HCT116 (cell line): Measurements from ENCODE around the gene SPATA6. TPM values are rescaled to one million over a fixed set of nuclear protein-coding genes. Genes with fewer than 3 reads are reported as not detected.

Experiments used
- ATAC-seq: fragments of 200-7000 bp; cut with Tn5 transposase; 2 replicates; pipeline ENCODE4 v1.9.1; 2020; ENCODE audit warnings: mild to moderate bottlenecking, moderate library complexity
- BruUV-seq: library from RNA; stranded (reverse); fragments of 400-500 nt; replicated peaks from 2 replicates; lab custom pipeline; 2021; lab: Mats Ljungman, UMichigan
- CTCF ChIA-PET: fragments of 300-600 bp; sonication (Branson Sonifier 250); formaldehyde crosslinking; loops from one replicate; lab custom pipeline; 2021; ENCODE audit warnings: antibody characterized with exemption; lab: Charles Lee
- POLR2A ChIA-PET: fragments of 300-600, 350-600 bp; sonication (Branson Sonifier 250); formaldehyde crosslinking; loops from one replicate; lab custom pipeline; 2021; ENCODE audit warnings: antibody characterized with exemption; lab: Charles Lee
- RAD21 ChIA-PET, 2 experiments: fragments of 300-600 bp; sonication (Branson Sonifier 250); formaldehyde crosslinking; loops; one replicate each; lab custom pipeline; 2023; ENCODE audit warnings: low total read pairs in 2 of 2; ENCODE audit not compliant: uncharacterized antibody in 2 of 2, unreplicated experiment in 2 of 2, low non-redundant PET in 1 of 2; lab: Charles Lee
- DNase-seq: peaks from one replicate; pipeline ENCODE4 v3.0.0-alpha.2; 2010; ENCODE audit warnings: low read depth, low spot score
- H2AFZ ChIP-seq: fragments of 200-600 bp; shearing (Covaris generic), sonication (generic); 2 replicates; pipeline ENCODE4 v1.6.1; 2017; ENCODE audit warnings: low read depth, mixed run types, mixed read lengths, antibody characterized with exemption, low read length; ENCODE audit not compliant: poor library complexity, severe bottlenecking
- H3K27ac ChIP-seq: 2 replicates; pipeline ENCODE4 v1.5.1; 2012; ENCODE audit warnings: low read depth, low read length
- H3K27me3 ChIP-seq: fragments of 200-600 bp; sonication (generic); 2 replicates; pipeline ENCODE4 v1.6.1; 2016; ENCODE audit warnings: mixed run types, low read length, mixed read lengths; ENCODE audit not compliant: insufficient read depth
- H3K36me3 ChIP-seq, 2 experiments: fragments of 200-500 bp in 1 of 2; fragments of 200-600 bp in 1 of 2; sonication (Bioruptor generic) in 1 of 2; sonication (generic) in 1 of 2; 2 replicates each; pipeline versions ENCODE4 v1.5.1 to v1.6.1; 2014 to 2016; ENCODE audit warnings: low read length in 2 of 2, inconsistent platforms in 1 of 2, mixed read lengths in 1 of 2, mixed run types in 1 of 2; ENCODE audit not compliant: insufficient read depth in 2 of 2, control insufficient read depth in 1 of 2
- H3K4me1 ChIP-seq, 2 experiments: fragments of 200-600 bp in 1 of 2; sonication (generic) in 1 of 2; 2 replicates each; pipeline versions ENCODE4 v1.5.1 to v1.6.1; 2012 to 2017; ENCODE audit warnings: low read length in 2 of 2, inconsistent platforms in 1 of 2, mild to moderate bottlenecking in 1 of 2, mixed read lengths in 1 of 2, mixed run types in 1 of 2, moderate library complexity in 1 of 2; ENCODE audit not compliant: insufficient read depth in 2 of 2, control insufficient read depth in 1 of 2
- H3K4me2 ChIP-seq: fragments of 200-600 bp; sonication (generic); 2 replicates; pipeline ENCODE4 v1.6.1; 2017; ENCODE audit warnings: mixed run types, low read length, mixed read lengths
- H3K4me3 ChIP-seq, 2 experiments: fragments of 200-600 bp in 1 of 2; sonication (generic) in 1 of 2; replicated peaks in 1 of 2; 2 replicates each; pipeline ENCODE4 v1.5.1; 2011 to 2016; ENCODE audit warnings: low read length in 2 of 2, control low read depth in 1 of 2, low read depth in 1 of 2, mild to moderate bottlenecking in 1 of 2, mixed read lengths in 1 of 2, mixed run types in 1 of 2
- H3K79me2 ChIP-seq: fragments of 200-600 bp; sonication (generic); 2 replicates; pipeline ENCODE4 v1.6.1; 2017; ENCODE audit warnings: mild to moderate bottlenecking, mixed run types, low read length, moderate library complexity, mixed read lengths; ENCODE audit not compliant: insufficient read depth
- H3K9ac ChIP-seq: fragments of 200-600 bp; sonication (generic); 2 replicates; pipeline ENCODE4 v1.6.1; 2016; ENCODE audit warnings: low read length, mixed read lengths
- H3K9me2 ChIP-seq: fragments of 200-600 bp; sonication (generic), shearing (Covaris generic); 2 replicates; pipeline ENCODE4 v1.6.1; 2017; ENCODE audit warnings: mixed run types, mild to moderate bottlenecking, moderate library complexity; ENCODE audit not compliant: insufficient read depth
- H3K9me3 ChIP-seq, 2 experiments: fragments of 200-500 bp in 1 of 2; fragments of 200-600 bp in 1 of 2; sonication (Bioruptor generic) in 1 of 2; sonication (generic) in 1 of 2; 2 replicates each; pipeline ENCODE4 v1.6.1; 2014 to 2017; ENCODE audit warnings: low read length in 2 of 2, mixed read lengths in 2 of 2, inconsistent platforms in 1 of 2, low read depth in 1 of 2, mild to moderate bottlenecking in 1 of 2, mixed run types in 1 of 2, moderate library complexity in 1 of 2; ENCODE audit not compliant: control insufficient read depth in 1 of 2, insufficient read depth in 1 of 2
- H4K20me1 ChIP-seq: fragments of 200-600 bp; sonication (generic), shearing (Covaris generic); 2 replicates; pipeline ENCODE4 v1.6.1; 2017; ENCODE audit warnings: mixed run types, mild to moderate bottlenecking, moderate library complexity; ENCODE audit not compliant: insufficient read depth
- ATF3 ChIP-seq: IDR thresholded peaks from 2 replicates; pipeline ENCODE4 v1.6.1; 2012
- CBX3 ChIP-seq: IDR thresholded peaks from 2 replicates; pipeline ENCODE4 v1.6.1; 2012; ENCODE audit warnings: low read depth
- CEBPB ChIP-seq: IDR thresholded peaks from 2 replicates; pipeline ENCODE4 v1.6.1; 2012; ENCODE audit warnings: low read depth
- EGR1 ChIP-seq: IDR thresholded peaks from 2 replicates; pipeline ENCODE4 v1.6.1; 2012; ENCODE audit warnings: low read depth
- FOSL1 ChIP-seq: IDR thresholded peaks from 2 replicates; pipeline ENCODE4 v1.6.1; 2012; ENCODE audit warnings: low read depth
- JUND ChIP-seq: IDR thresholded peaks from 2 replicates; pipeline ENCODE4 v1.6.1; 2012
- MAX ChIP-seq: IDR thresholded peaks from 2 replicates; pipeline ENCODE4 v1.6.1; 2012
- POLR2A ChIP-seq: IDR thresholded peaks from 2 replicates; pipeline ENCODE4 v1.7.0; 2011; ENCODE audit warnings: borderline replicate concordance; ENCODE audit not compliant: insufficient read depth, insufficient read length; ENCODE audit errors: extremely low read depth
- SP1 ChIP-seq: IDR thresholded peaks from 2 replicates; pipeline ENCODE4 v1.6.1; 2012; ENCODE audit warnings: low read depth
- TCF7L2 ChIP-seq: IDR thresholded peaks from 2 replicates; pipeline ENCODE4 v1.7.0; 2011; ENCODE audit warnings: borderline replicate concordance, inconsistent platforms; ENCODE audit not compliant: insufficient read depth, insufficient read length; ENCODE audit errors: extremely low read depth
- YY1 ChIP-seq: IDR thresholded peaks from 2 replicates; pipeline ENCODE4 v1.6.1; 2011; ENCODE audit warnings: low read length, low read depth, moderate library complexity, mild to moderate bottlenecking; ENCODE audit not compliant: insufficient replicate concordance; ENCODE audit errors: extremely low read depth
- ZBTB33 ChIP-seq: IDR thresholded peaks from 2 replicates; pipeline ENCODE4 v1.6.1; 2011; ENCODE audit warnings: mild to moderate bottlenecking, low read length, moderate library complexity; ENCODE audit not compliant: insufficient replicate concordance; ENCODE audit errors: extremely low read depth
- ZFX ChIP-seq: fragments of 450-650 bp; IDR thresholded peaks from 2 replicates; pipeline ENCODE4 v1.6.1; 2017
- ZNF274 ChIP-seq: fragments of 200-500 bp; sonication (Bioruptor generic); IDR thresholded peaks from 2 replicates; pipeline ENCODE4 v1.6.1; 2014; ENCODE audit warnings: mild to moderate bottlenecking, low read depth, low read length, inconsistent platforms
- intact Hi-C: fragments of 100-400 bp; cut with micrococcal nuclease; formaldehyde crosslinking; loops from 2 replicates; pipeline ENCODE4 v1.10.0; 2022
- total RNA-seq: library from RNA; stranded (reverse); gene quantifications from one replicate; pipeline ENCODE4 v1.2.1, GENCODE V29; 2021; ENCODE audit not compliant: unreplicated experiment

SPATA6 gene
- total RNA-seq, 1 experiment from 2014 or later, result 8.6 TPM

GRCh38 chr1:48405400-48405799, 66.6 kb downstream of the SPATA6 start:
- H3K9ac ChIP-seq, result no peak overlapping the region
- POLR2A ChIA-PET, result no interaction called here
- H3K79me2 ChIP-seq, result no peaks in the 10 kb centered on the region
- DNase-seq, result no peak
- intact Hi-C loops, result no loop called here
- no peaks in the 10 kb centered on the region for H4K20me1 ChIP-seq
- H3K4me2 ChIP-seq, result no peak overlapping the region
- H2AFZ ChIP-seq, result no peak overlapping the region
- no peaks in the 10 kb centered on the region for H3K4me1 ChIP-seq
- no TSS peak for BruUV-seq
- no peaks in the 10 kb centered on the region for H3K9me2 ChIP-seq
- RAD21 ChIA-PET, result no interaction called here
- no peaks in the 10 kb centered on the region for H3K9me3 ChIP-seq
- no peaks in the 10 kb centered on the region for H3K27me3 ChIP-seq
- H3K36me3 ChIP-seq, result no peaks in the 10 kb centered on the region
- H3K4me3 ChIP-seq, result no peak overlapping the region
- no peak for ATAC-seq
- no peak for TF ChIP-seq FOSL1
- TF ChIP-seq CBX3, result no peak
- no peak for TF ChIP-seq POLR2A
- TF ChIP-seq ZFX, result no peak
- no peak for TF ChIP-seq JUND
- TF ChIP-seq MAX, result no peak
- no peak for TF ChIP-seq SP1
- no peak for TF ChIP-seq ZNF274
- TF ChIP-seq EGR1, result no peak
- TF ChIP-seq CEBPB, result no peak
- TF ChIP-seq ZBTB33, result no peak
- TF ChIP-seq YY1, result no peak
- no peak for TF ChIP-seq ATF3
- no peak for TF ChIP-seq TCF7L2
- CTCF ChIA-PET, result no interaction called here
- H3K27ac ChIP-seq, result no peak overlapping the region
